HepG2 (cell line): Measurements from ENCODE around the gene CENPO. TPM values are rescaled to one million over a fixed set of nuclear protein-coding genes. Genes with fewer than 3 reads are reported as not detected.

ENCODE experiments used
- AKNA ChIP-seq: sonication (generic); formaldehyde crosslinking; IDR thresholded peaks from 2 replicates; pipeline ENCODE4 v1.4.0; 2020; ENCODE audit warnings: missing genetic modification reagents, borderline replicate concordance
- CCDC6 ChIP-seq: sonication (generic); formaldehyde crosslinking; IDR thresholded peaks from 2 replicates; pipeline ENCODE4 v1.8.1; 2022; ENCODE audit warnings: mild to moderate bottlenecking, missing genetic modification reagents, moderate library complexity
- GTF2F1 ChIP-seq: fragments of 150-350 bp; IDR thresholded peaks from 2 replicates; pipeline ENCODE4 v1.6.1; 2014; ENCODE audit warnings: low read length
- KDM1A ChIP-seq: IDR thresholded peaks from 2 replicates; pipeline ENCODE4 v1.6.1; 2016; ENCODE audit warnings: missing compliant biosample characterization
- MTF1 ChIP-seq: sonication (generic); formaldehyde crosslinking; IDR thresholded peaks from 2 replicates; pipeline ENCODE4 v1.5.0; 2020; ENCODE audit warnings: missing genetic modification reagents
- NR1H2 ChIP-seq: sonication (generic); formaldehyde crosslinking; IDR thresholded peaks from 2 replicates; pipeline ENCODE4 v1.8.1; 2022; ENCODE audit warnings: low read depth, missing genetic modification reagents, borderline replicate concordance
- PHB2 ChIP-seq: fragments of 450-650 bp; IDR thresholded peaks from 2 replicates; pipeline ENCODE4 v1.6.1; 2018; ENCODE audit not compliant: partially characterized antibody
- RBM22 ChIP-seq: fragments of 200-400 bp; formaldehyde crosslinking; optimal IDR thresholded peaks from 2 replicates; pipeline ENCODE3; 2017; ENCODE audit warnings: mild to moderate bottlenecking, low read length, moderate library complexity
- TOPORS ChIP-seq: sonication (generic); formaldehyde crosslinking; IDR thresholded peaks from 2 replicates; pipeline ENCODE4 v1.8.0; 2023; ENCODE audit warnings: mild to moderate bottlenecking, missing genetic modification reagents
- XRCC5 ChIP-seq: fragments of 200-400 bp; formaldehyde crosslinking; optimal IDR thresholded peaks from 2 replicates; pipeline ENCODE3; 2017; ENCODE audit warnings: mild to moderate bottlenecking, low read length
- ZNF609 ChIP-seq: sonication (generic); formaldehyde crosslinking; IDR thresholded peaks from 2 replicates; pipeline ENCODE4 v1.4.0; 2020; ENCODE audit warnings: mild to moderate bottlenecking, missing genetic modification reagents, borderline replicate concordance
- polyA plus RNA-seq, 8 experiments: library from polyadenylated mRNA; depleted of rRNA in 3 of 8; stranded (reverse) in 7 of 8; unstranded in 1 of 8; fragments of >200 nt; fragmentation: Illumina TruSeq in 4 of 8; extraction: Trizol in 4 of 8; gene quantifications; 2 replicates each; pipeline versions ENCODE4 v1.2.1 to v1.2.3, GENCODE V29; 2011 to 2016; ENCODE audit warnings: low read depth in 4 of 8, missing spikeins in 1 of 8, mixed read lengths in 1 of 8; ENCODE audit not compliant: insufficient read depth in 1 of 8
- total RNA-seq, 5 experiments: library from RNA; depleted of rRNA; stranded (reverse); fragments of >200 nt; fragmentation: Illumina TruSeq; extraction: Trizol; gene quantifications; 2 replicates each; pipeline ENCODE4 v1.2.3, GENCODE V29; 2016; ENCODE audit warnings: low read depth in 1 of 5
- TF ChIP-seq, protein P1 (sequence below): sonication (generic); formaldehyde crosslinking; IDR thresholded peaks from 2 replicates; pipeline ENCODE4 v1.9.0; 2021; ENCODE audit warnings: missing genetic modification reagents, borderline replicate concordance
- TF ChIP-seq, protein P2 (sequence below): sonication (generic); formaldehyde crosslinking; IDR thresholded peaks from 2 replicates; pipeline ENCODE4 v1.5.0; 2020; ENCODE audit warnings: mild to moderate bottlenecking, missing genetic modification reagents

The CENPO gene
- total and polyA plus RNA-seq, 2 of the 13 experiments (the other 11 are each of a cell fraction or from before 2014, with no cell fraction given) = 19.7 to 35.5 TPM

DNA sequence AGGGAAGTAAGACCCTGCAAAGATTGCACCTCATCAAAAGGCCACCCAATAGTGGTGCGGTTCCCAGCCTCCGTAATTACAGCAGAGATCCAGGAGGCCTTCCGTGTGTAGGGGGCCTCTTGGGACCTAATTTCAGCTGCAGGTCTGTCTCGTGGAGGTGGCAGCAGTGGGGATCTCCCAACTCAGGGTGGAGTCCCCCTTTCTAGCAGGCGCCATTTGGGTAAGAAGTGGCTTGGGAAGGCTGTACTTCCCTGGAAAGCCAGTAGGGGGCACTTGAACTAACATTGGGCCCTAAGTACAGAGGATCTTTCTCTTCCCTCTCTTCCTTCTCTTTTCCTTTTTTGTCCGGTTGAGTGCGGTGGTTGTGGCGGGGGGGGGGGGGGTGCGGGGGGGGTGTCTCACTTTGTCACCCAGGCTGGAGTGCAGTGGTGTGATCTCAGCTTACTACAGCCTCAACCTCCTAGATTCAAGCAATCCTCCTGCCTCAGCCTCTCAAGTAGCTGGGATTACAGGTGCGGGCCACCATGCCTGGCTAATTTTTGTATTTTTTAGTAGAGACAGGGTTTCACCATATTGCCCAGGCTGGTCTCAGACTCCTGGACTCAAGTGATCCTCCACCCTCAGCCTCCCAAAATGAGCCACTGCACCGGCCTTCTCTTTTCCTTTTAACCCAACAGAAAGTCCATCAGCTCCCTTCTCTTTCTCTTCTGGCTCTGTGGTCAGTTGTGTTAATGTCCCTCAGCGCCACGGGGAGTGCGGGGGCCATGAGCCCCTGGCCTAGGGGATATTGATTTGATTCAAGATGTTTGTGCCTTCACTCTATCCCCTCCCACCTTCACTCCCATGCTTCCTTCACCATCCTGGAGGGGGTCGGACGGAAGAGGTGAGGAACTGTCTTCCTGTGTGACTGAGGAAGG lies 32.0 kb downstream of the CENPO start (continued):
- TF ChIP-seq ZNF609 (no peak), MTF1 (CRISPR knock-in tag) (no peak), NR1H2 (CRISPR knock-in tag) (no peak), KDM1A (CRISPR knock-in tag) (no peak), AKNA (CRISPR knock-in tag) (no peak), CCDC6 (CRISPR knock-in tag) (no peak), GTF2F1 (no peak), TOPORS (CRISPR knock-in tag) (no peak), PHB2 (no peak), XRCC5 (peak; percentile 30), RBM22 (peak; percentile 68)
- TF ChIP-seq, protein P1, sequence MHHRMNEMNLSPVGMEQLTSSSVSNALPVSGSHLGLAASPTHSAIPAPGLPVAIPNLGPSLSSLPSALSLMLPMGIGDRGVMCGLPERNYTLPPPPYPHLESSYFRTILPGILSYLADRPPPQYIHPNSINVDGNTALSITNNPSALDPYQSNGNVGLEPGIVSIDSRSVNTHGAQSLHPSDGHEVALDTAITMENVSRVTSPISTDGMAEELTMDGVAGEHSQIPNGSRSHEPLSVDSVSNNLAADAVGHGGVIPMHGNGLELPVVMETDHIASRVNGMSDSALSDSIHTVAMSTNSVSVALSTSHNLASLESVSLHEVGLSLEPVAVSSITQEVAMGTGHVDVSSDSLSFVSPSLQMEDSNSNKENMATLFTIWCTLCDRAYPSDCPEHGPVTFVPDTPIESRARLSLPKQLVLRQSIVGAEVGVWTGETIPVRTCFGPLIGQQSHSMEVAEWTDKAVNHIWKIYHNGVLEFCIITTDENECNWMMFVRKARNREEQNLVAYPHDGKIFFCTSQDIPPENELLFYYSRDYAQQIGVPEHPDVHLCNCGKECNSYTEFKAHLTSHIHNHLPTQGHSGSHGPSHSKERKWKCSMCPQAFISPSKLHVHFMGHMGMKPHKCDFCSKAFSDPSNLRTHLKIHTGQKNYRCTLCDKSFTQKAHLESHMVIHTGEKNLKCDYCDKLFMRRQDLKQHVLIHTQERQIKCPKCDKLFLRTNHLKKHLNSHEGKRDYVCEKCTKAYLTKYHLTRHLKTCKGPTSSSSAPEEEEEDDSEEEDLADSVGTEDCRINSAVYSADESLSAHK = no peak
- TF ChIP-seq, protein P2, sequence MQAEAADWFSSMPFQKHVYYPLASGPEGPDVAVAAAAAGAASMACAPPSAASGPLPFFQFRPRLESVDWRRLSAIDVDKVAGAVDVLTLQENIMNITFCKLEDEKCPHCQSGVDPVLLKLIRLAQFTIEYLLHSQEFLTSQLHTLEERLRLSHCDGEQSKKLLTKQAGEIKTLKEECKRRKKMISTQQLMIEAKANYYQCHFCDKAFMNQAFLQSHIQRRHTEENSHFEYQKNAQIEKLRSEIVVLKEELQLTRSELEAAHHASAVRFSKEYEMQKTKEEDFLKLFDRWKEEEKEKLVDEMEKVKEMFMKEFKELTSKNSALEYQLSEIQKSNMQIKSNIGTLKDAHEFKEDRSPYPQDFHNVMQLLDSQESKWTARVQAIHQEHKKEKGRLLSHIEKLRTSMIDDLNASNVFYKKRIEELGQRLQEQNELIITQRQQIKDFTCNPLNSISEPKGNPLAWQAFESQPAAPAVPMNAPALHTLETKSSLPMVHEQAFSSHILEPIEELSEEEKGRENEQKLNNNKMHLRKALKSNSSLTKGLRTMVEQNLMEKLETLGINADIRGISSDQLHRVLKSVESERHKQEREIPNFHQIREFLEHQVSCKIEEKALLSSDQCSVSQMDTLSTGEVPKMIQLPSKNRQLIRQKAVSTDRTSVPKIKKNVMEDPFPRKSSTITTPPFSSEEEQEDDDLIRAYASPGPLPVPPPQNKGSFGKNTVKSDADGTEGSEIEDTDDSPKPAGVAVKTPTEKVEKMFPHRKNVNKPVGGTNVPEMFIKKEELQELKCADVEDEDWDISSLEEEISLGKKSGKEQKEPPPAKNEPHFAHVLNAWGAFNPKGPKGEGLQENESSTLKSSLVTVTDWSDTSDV (CRISPR knock-in tag) = no peak
